C1 segment of cervical spinal cord (tissue), 14 donors: ENCODE results near the gene TMEM259.
"Not testable (repeated sequence)": the region's sequence is repeated elsewhere in the genome, so short reads cannot be mapped to it uniquely, and the experiment has no call there.

Experiments used
- DNase-seq, 14 donors: peaks; one replicate each; lab custom pipeline; 2025; lab: John Stamatoyannopoulos, UW

TMEM259 gene

GRCh38 chr19:1040476-1041271, 19.8 kb upstream of the TMEM259 start:
- peak; percentile 22 to 88 (median 77) for DNase-seq

GRCh38 chr19:1039646-1040475, 18.9 kb upstream of the TMEM259 start, which contains the start of gene ABCA7:
TSS of gene ABCA7 (plus strand) at chr19:1040107. CDS start at chr19:1041362, 1,255 bp downstream.
- peak; percentile 39 to 94 (median 86) for DNase-seq

- DNase-seq: no peak
Measured at GRCh38 chr19:1038978-1039645, 18.2 kb upstream of the TMEM259 start.

GRCh38 chr19:1037621-1038064, 16.7 kb upstream of the TMEM259 start:
- no peak for DNase-seq

GRCh38 chr19:1035998-1036621, 15.2 kb upstream of the TMEM259 start:
- no peak for DNase-seq

- no peak for DNase-seq
Measured at GRCh38 chr19:1032264-1032867, 11.4 kb upstream of the TMEM259 start.

GRCh38 chr19:1028062-1028926, 7.4 kb upstream of the TMEM259 start:
- DNase-seq: no peak

GRCh38 chr19:1027650-1028061, 6.7 kb upstream of the TMEM259 start:
- no peak for DNase-seq

GRCh38 chr19:1026783-1027649, 6.1 kb upstream of the TMEM259 start:
- no peak for DNase-seq

- DNase-seq: peak in 1 of 14 donors; percentile 12
Measured at GRCh38 chr19:1025960-1026782, 5.2 kb upstream of the TMEM259 start, which contains the start of gene CNN2. TSS of gene CNN2 (plus strand) at chr19:1026608. CDS start at chr19:1026662, 54 bp downstream.

- DNase-seq: not testable (repeated sequence)
Measured at GRCh38 chr19:1025080-1025479, 4.2 kb upstream of the TMEM259 start.

- not testable (repeated sequence) for DNase-seq
Measured at GRCh38 chr19:1023883-1024188, 2.9 kb upstream of the TMEM259 start.

- DNase-seq: peak in 1 of 14 donors; percentile 33
Measured at GRCh38 chr19:1019980-1020867, 699 bp downstream of the TMEM259 start.

GRCh38 chr19:1019616-1019961, 1.3 kb downstream of the TMEM259 start:
- DNase-seq: no peak

GRCh38 chr19:1018932-1019615, 1.8 kb downstream of the TMEM259 start:
- DNase-seq: no peak

GRCh38 chr19:1018393-1018792, 2.5 kb downstream of the TMEM259 start:
- no peak for DNase-seq

GRCh38 chr19:1017906-1018305, 3.0 kb downstream of the TMEM259 start:
- no peak for DNase-seq
